Neuronal stem cell (in vitro differentiated cells): ENCODE results near the gene IGLL5.

Source experiments
- DNase-seq: peaks from one replicate; pipeline ENCODE4 v3.0.0-alpha.2; 2013; ENCODE audit warnings: low spot score
- H2AFZ ChIP-seq: one replicate; pipeline ENCODE4 v1.6.1; 2013; ENCODE audit warnings: mild to moderate bottlenecking, low read length, inconsistent platforms
- H2AK5ac ChIP-seq: 2 replicates; pipeline ENCODE4 v1.6.1; 2013; ENCODE audit warnings: low read depth, mild to moderate bottlenecking, inconsistent platforms, low read length, moderate library complexity, mixed read lengths
- H2BK120ac ChIP-seq: 2 replicates; pipeline ENCODE4 v1.6.1; 2013; ENCODE audit warnings: low read depth, mild to moderate bottlenecking, inconsistent platforms, low read length, moderate library complexity, mixed read lengths
- H2BK12ac ChIP-seq: one replicate; pipeline ENCODE4 v1.6.1; 2013; ENCODE audit warnings: low read length, inconsistent platforms
- H2BK15ac ChIP-seq: 2 replicates; pipeline ENCODE4 v1.6.1; 2013; ENCODE audit warnings: mild to moderate bottlenecking, low read length, inconsistent platforms, mixed read lengths
- H2BK5ac ChIP-seq: one replicate; pipeline ENCODE4 v1.6.1; 2013; ENCODE audit warnings: inconsistent platforms, mild to moderate bottlenecking, low read length, moderate library complexity
- H3K14ac ChIP-seq: one replicate; pipeline ENCODE4 v1.6.1; 2013; ENCODE audit warnings: low read length, inconsistent platforms
- H3K18ac ChIP-seq: 2 replicates; pipeline ENCODE4 v1.6.1; 2013; ENCODE audit warnings: low read length, inconsistent platforms
- H3K23ac ChIP-seq: 2 replicates; pipeline ENCODE4 v1.6.1; 2013; ENCODE audit warnings: low read depth, mild to moderate bottlenecking, mixed read lengths, low read length, inconsistent platforms; ENCODE audit not compliant: poor library complexity
- H3K27ac ChIP-seq: replicated peaks from 3 replicates; pipeline ENCODE4 v1.5.1; 2013; ENCODE audit warnings: low read length, inconsistent platforms
- H3K27me3 ChIP-seq, 3 experiments: 2 replicates each; pipeline ENCODE4 v1.6.1; 2013; ENCODE audit warnings: low read length in 3 of 3, mild to moderate bottlenecking in 2 of 3, inconsistent platforms in 1 of 3, low read depth in 1 of 3, mixed read lengths in 1 of 3, moderate library complexity in 1 of 3; ENCODE audit not compliant: control insufficient read depth in 3 of 3, insufficient read depth in 3 of 3
- H3K36me3 ChIP-seq, 2 donors: replicated peaks in 1 of 2; 2 replicates each; pipeline ENCODE4 v1.6.1; 2013; ENCODE audit warnings: low read length in 2 of 2; ENCODE audit not compliant: control insufficient read depth in 2 of 2, insufficient read depth in 2 of 2
- H3K4ac ChIP-seq: 2 replicates; pipeline ENCODE4 v1.6.1; 2013; ENCODE audit warnings: inconsistent platforms, mild to moderate bottlenecking, low read length, moderate library complexity
- H3K4me1 ChIP-seq, 2 donors: 1 replicate in 1 of 2; 2 replicates in 1 of 2; pipeline ENCODE4 v1.6.1; 2013; ENCODE audit warnings: low read length in 2 of 2, low read depth in 1 of 2; ENCODE audit not compliant: control insufficient read depth in 2 of 2, insufficient read depth in 1 of 2
- H3K4me2 ChIP-seq: one replicate; pipeline ENCODE4 v1.6.1; 2013; ENCODE audit warnings: mild to moderate bottlenecking, low read length, inconsistent platforms; ENCODE audit not compliant: insufficient read depth, poor library complexity, severe bottlenecking
- H3K4me3 ChIP-seq, 2 donors: 2 replicates each; pipeline ENCODE4 v1.5.1; 2013; ENCODE audit warnings: low read length in 2 of 2, mild to moderate bottlenecking in 2 of 2, inconsistent platforms in 1 of 2, moderate library complexity in 1 of 2
- H3K79me1 ChIP-seq: one replicate; pipeline ENCODE4 v1.6.1; 2013; ENCODE audit warnings: low read depth, mild to moderate bottlenecking, inconsistent platforms, low read length, moderate library complexity
- H3K9ac ChIP-seq: one replicate; pipeline ENCODE4 v1.6.1; 2013; ENCODE audit warnings: mild to moderate bottlenecking, low read depth, low read length, inconsistent platforms; ENCODE audit not compliant: poor library complexity
- H3K9me3 ChIP-seq, 2 donors: replicated peaks in 1 of 2; 2 replicates each; pipeline versions ENCODE3 to v1.6.1; 2013; ENCODE audit warnings: low read length in 2 of 2, mild to moderate bottlenecking in 2 of 2, inconsistent platforms in 1 of 2, low read depth in 1 of 2, mixed read lengths in 1 of 2, moderate library complexity in 1 of 2; ENCODE audit not compliant: control insufficient read depth in 2 of 2, insufficient read depth in 1 of 2
- H4K8ac ChIP-seq: one replicate; pipeline ENCODE4 v1.6.1; 2013; ENCODE audit warnings: low read depth, mild to moderate bottlenecking, inconsistent platforms, low read length, moderate library complexity
- H4K91ac ChIP-seq: one replicate; pipeline ENCODE4 v1.6.1; 2013; ENCODE audit warnings: low read length, low read depth, mild to moderate bottlenecking, inconsistent platforms; ENCODE audit not compliant: poor library complexity
- whole genome bisulfite sequencing, 2 donors: extraction: QIAGEN DNeasy Blood & Tissue Kit; methylation state at CpG; one replicate each; pipeline ENCODE4 v1.1.7; 2013; ENCODE audit warnings: missing lambda C conversion rate in 2 of 2, mixed read lengths in 1 of 2; ENCODE audit not compliant: insufficient read length in 2 of 2, insufficient replicate concordance in 1 of 2; ENCODE audit errors: extremely low coverage in 2 of 2; 5-methylcytosine and 5-hydroxymethylcytosine counted together

Gene IGLL5

GRCh38 chr22:22943521-22944267 is 56.1 kb downstream of the IGLL5 start:
- Histone ChIP-seq H3K4me3 (no peak overlapping the region), H3K9ac (peak overlapping the region; percentile 13), H2AFZ (no peak overlapping the region), H3K18ac (peak overlapping the region; percentile 68), H3K4me2 (no peak overlapping the region), H2BK120ac (no peak overlapping the region), H3K4ac (no peak overlapping the region), H3K27ac (no peak overlapping the region), H2BK5ac (no peak overlapping the region), H3K14ac (no peak overlapping the region), H2AK5ac (no peak overlapping the region), H4K8ac (no peak overlapping the region), H3K4me1 (peaks cover 0 to 2% of the 10 kb centered on the region in 2 donors), H2BK15ac (no peak overlapping the region), H3K79me1 (no peaks in the 10 kb centered on the region), H3K36me3 (no peaks in the 10 kb centered on the region), H2BK12ac (no peak overlapping the region), H3K27me3 (no peaks in the 10 kb centered on the region), H3K9me3 (no peaks in the 10 kb centered on the region), H3K23ac (peak overlapping the region; percentile 40), H4K91ac (no peak overlapping the region)
- no peak for DNase-seq
- WGBS, 2 donors, result no CpG with 5 or more reads among the region's 14 CpGs

GRCh38 chr22:22944268-22944985 is 56.8 kb downstream of the IGLL5 start:
- no peak overlapping the region for H2BK15ac ChIP-seq
- H3K9me3 ChIP-seq, result no peaks in the 10 kb centered on the region
- no peak overlapping the region for H2AFZ ChIP-seq
- H2BK120ac ChIP-seq, result no peak overlapping the region
- no peak overlapping the region for H2AK5ac ChIP-seq
- H3K36me3 ChIP-seq, result no peaks in the 10 kb centered on the region
- H3K14ac ChIP-seq, result no peak overlapping the region
- no CpG with 5 or more reads among the region's 18 CpGs for WGBS, 2 donors
- H3K23ac ChIP-seq, result no peak overlapping the region
- H4K91ac ChIP-seq, result no peak overlapping the region
- no peak overlapping the region for H4K8ac ChIP-seq
- peaks cover 0 to 2% of the 10 kb centered on the region in 2 donors for H3K4me1 ChIP-seq
- H3K4ac ChIP-seq, result no peak overlapping the region
- no peaks in the 10 kb centered on the region for H3K79me1 ChIP-seq
- H2BK5ac ChIP-seq, result no peak overlapping the region
- no peaks in the 10 kb centered on the region for H3K27me3 ChIP-seq
- H3K4me3 ChIP-seq, result no peak overlapping the region
- no peak for DNase-seq
- H3K9ac ChIP-seq, result no peak overlapping the region
- no peak overlapping the region for H3K4me2 ChIP-seq
- H2BK12ac ChIP-seq, result no peak overlapping the region
- no peak overlapping the region for H3K18ac ChIP-seq
- H3K27ac ChIP-seq, result no peak overlapping the region

GRCh38 chr22:22945195-22945594 is 57.6 kb downstream of the IGLL5 start:
- no peak overlapping the region for H2AK5ac ChIP-seq
- no peak overlapping the region for H3K4ac ChIP-seq
- no peak overlapping the region for H2AFZ ChIP-seq
- H3K14ac ChIP-seq, result no peak overlapping the region
- no peak overlapping the region for H2BK12ac ChIP-seq
- no peak overlapping the region for H2BK120ac ChIP-seq
- H3K23ac ChIP-seq, result no peak overlapping the region
- WGBS, 2 donors, result no CpG with 5 or more reads among the region's 4 CpGs
- H3K4me3 ChIP-seq, result no peak overlapping the region
- peaks cover 0 to 2% of the 10 kb centered on the region in 2 donors for H3K4me1 ChIP-seq
- H3K9ac ChIP-seq, result no peak overlapping the region
- H3K36me3 ChIP-seq, result no peaks in the 10 kb centered on the region
- no peak overlapping the region for H4K8ac ChIP-seq
- H3K18ac ChIP-seq, result no peak overlapping the region
- H3K79me1 ChIP-seq, result no peaks in the 10 kb centered on the region
- no peak overlapping the region for H3K4me2 ChIP-seq
- no peaks in the 10 kb centered on the region for H3K27me3 ChIP-seq
- H3K27ac ChIP-seq, result no peak overlapping the region
- no peaks in the 10 kb centered on the region for H3K9me3 ChIP-seq
- DNase-seq, result no peak
- H2BK5ac ChIP-seq, result no peak overlapping the region
- H2BK15ac ChIP-seq, result no peak overlapping the region
- H4K91ac ChIP-seq, result no peak overlapping the region
